Endothelial cell of umbilical vein (primary cell): ENCODE measurements around the gene SUPT3H. TPM values are rescaled to one million over a fixed set of nuclear protein-coding genes. Genes with fewer than 3 reads are reported as not detected.

ENCODE experiments used
- BruUV-seq: library from RNA; stranded (reverse); fragments of 400-500 nt; replicated peaks from 2 replicates; lab custom pipeline; 2021; lab: Mats Ljungman, UMichigan
- CTCF ChIA-PET: fragments of 300-600, 350-600 bp; sonication (Branson Sonifier 250); formaldehyde crosslinking; loops from one replicate; lab custom pipeline; 2021; ENCODE audit warnings: antibody characterized with exemption, inconsistent platforms; lab: Charles Lee
- POLR2A ChIA-PET: fragments of 300-600, 350-600 bp; sonication (Branson Sonifier 250); formaldehyde crosslinking; loops from one replicate; lab custom pipeline; 2021; ENCODE audit warnings: antibody characterized with exemption, inconsistent platforms; lab: Charles Lee
- DNase-seq: peaks from one replicate; pipeline ENCODE4 v3.0.0-alpha.2; 2011; ENCODE audit warnings: low read depth, low spot score
- FAIRE-seq: peaks from 2 replicates; lab custom pipeline; 2011; peaks lifted over from hg19 to GRCh38; lab: Jason Lieb, UNC
- H2AFZ ChIP-seq: 2 replicates; pipeline ENCODE4 v1.6.0; 2012; ENCODE audit warnings: low read depth, low read length, control low read depth, inconsistent platforms
- H3K27ac ChIP-seq: 2 replicates; pipeline ENCODE4 v1.5.1; 2011; ENCODE audit warnings: low read depth, mild to moderate bottlenecking, control low read depth, low read length, moderate library complexity; ENCODE audit not compliant: insufficient read depth
- H3K27me3 ChIP-seq, 2 experiments: 2 replicates each; pipeline versions ENCODE4 v1.6.0 to v1.6.1; 2011; ENCODE audit warnings: low read length in 2 of 2, mixed read lengths in 1 of 2; ENCODE audit not compliant: control insufficient read depth in 2 of 2, insufficient read depth in 2 of 2
- H3K36me3 ChIP-seq, 2 experiments: 2 replicates in 1 of 2; 3 replicates in 1 of 2; pipeline ENCODE4 v1.5.1; 2011; ENCODE audit warnings: low read length in 2 of 2, mild to moderate bottlenecking in 1 of 2, moderate library complexity in 1 of 2; ENCODE audit not compliant: control insufficient read depth in 2 of 2, insufficient read depth in 2 of 2; ENCODE audit errors: extremely low read depth in 1 of 2
- H3K4me1 ChIP-seq: 3 replicates; pipeline ENCODE4 v1.5.1; 2011; ENCODE audit warnings: mild to moderate bottlenecking, low read length; ENCODE audit not compliant: control insufficient read depth, insufficient read depth; ENCODE audit errors: extremely low read depth
- H3K4me2 ChIP-seq: 2 replicates; pipeline ENCODE4 v1.6.1; 2011; ENCODE audit warnings: low read length, control low read depth, mixed read lengths; ENCODE audit not compliant: insufficient read depth
- H3K4me3 ChIP-seq, 3 experiments: fragments of 200-600 bp in 1 of 3; sonication (generic), shearing (Covaris generic) in 1 of 3; replicated peaks in 1 of 3; 2 replicates each; pipeline ENCODE4 v1.5.1; 2011 to 2016; ENCODE audit warnings: control low read depth in 3 of 3, low read length in 3 of 3, mild to moderate bottlenecking in 2 of 3, inconsistent platforms in 1 of 3, low read depth in 1 of 3, moderate library complexity in 1 of 3; ENCODE audit not compliant: insufficient read depth in 1 of 3
- H3K79me2 ChIP-seq: 2 replicates; pipeline ENCODE4 v1.6.0; 2012; ENCODE audit warnings: low read length, inconsistent platforms; ENCODE audit not compliant: control insufficient read depth, insufficient read depth
- H3K9ac ChIP-seq: replicated peaks from 2 replicates; pipeline ENCODE3; 2011; ENCODE audit warnings: low read length, control low read depth; ENCODE audit not compliant: insufficient read depth; ENCODE audit errors: extremely low read depth
- H3K9me1 ChIP-seq: replicated peaks from 3 replicates; pipeline ENCODE4 v1.6.0; 2011; ENCODE audit warnings: mild to moderate bottlenecking, low read length; ENCODE audit not compliant: control insufficient read depth, insufficient read depth; ENCODE audit errors: extremely low read depth
- H3K9me3 ChIP-seq: replicated peaks from 2 replicates; pipeline ENCODE4 v1.5.1; 2012; ENCODE audit warnings: low read length, inconsistent platforms; ENCODE audit not compliant: control insufficient read depth, insufficient read depth
- H4K20me1 ChIP-seq: replicated peaks from 2 replicates; pipeline ENCODE3; 2011; ENCODE audit warnings: mild to moderate bottlenecking, low read length; ENCODE audit not compliant: control insufficient read depth, insufficient read depth; ENCODE audit errors: extremely low read depth
- EZH2 ChIP-seq: IDR thresholded peaks from 2 replicates; pipeline ENCODE4 v1.6.1; 2012; ENCODE audit warnings: borderline replicate concordance, low read depth, mild to moderate bottlenecking, moderate library complexity, low read length, inconsistent platforms; ENCODE audit not compliant: severe bottlenecking
- FOS ChIP-seq: IDR thresholded peaks from 2 replicates; pipeline ENCODE4 v1.6.1; 2011; ENCODE audit warnings: mild to moderate bottlenecking, low read length, moderate library complexity, borderline replicate concordance; ENCODE audit not compliant: insufficient read depth
- GATA2 ChIP-seq: IDR thresholded peaks from 2 replicates; pipeline ENCODE4 v1.7.0; 2011; ENCODE audit warnings: low read depth, mild to moderate bottlenecking, moderate library complexity, mixed read lengths, low read length; ENCODE audit not compliant: insufficient read length, insufficient read depth
- JUN ChIP-seq: IDR thresholded peaks from 2 replicates; pipeline ENCODE4 v1.6.1; 2011; ENCODE audit warnings: borderline replicate concordance, low read depth; ENCODE audit not compliant: insufficient read length, insufficient read depth
- MAX ChIP-seq: IDR thresholded peaks from 2 replicates; pipeline ENCODE4 v1.6.1; 2011; ENCODE audit not compliant: insufficient read depth, insufficient read length
- MYC ChIP-seq: IDR thresholded peaks from one replicate; pipeline ENCODE4 v1.6.1; 2011; ENCODE audit warnings: mild to moderate bottlenecking, low read depth, low read length
- POLR2A ChIP-seq: IDR thresholded peaks from 2 replicates; pipeline ENCODE4 v1.6.1; 2012; ENCODE audit warnings: low read depth, mild to moderate bottlenecking, control low read depth, low read length
- POLR2AphosphoS5 ChIP-seq: IDR thresholded peaks from 2 replicates; pipeline ENCODE4 v1.6.1; 2012; ENCODE audit warnings: low read depth, mild to moderate bottlenecking, control low read depth, low read length, moderate library complexity; ENCODE audit not compliant: insufficient read depth
- dilution Hi-C: fragments of 300-500 bp; cut with MboI; formaldehyde crosslinking; loops from one replicate; pipeline ENCODE4 v1.15.0; 2019; ENCODE audit warnings: low sequenced_read_pairs; ENCODE audit not compliant: extremely low pct_ligation_motif_present
- intact Hi-C: fragments of 100-400 bp; cut with micrococcal nuclease; formaldehyde crosslinking; loops from one replicate; pipeline ENCODE4 v1.10.0; 2022
- polyA plus RNA-seq, 4 experiments: library from polyadenylated mRNA; depleted of rRNA in 3 of 4; stranded (reverse) in 3 of 4; unstranded in 1 of 4; fragments of >200 nt; gene quantifications; 2 replicates each; pipeline versions ENCODE4 v1.2.1 to v1.2.3, GENCODE V29; 2011 to 2012; ENCODE audit warnings: missing spikeins in 1 of 4
- total RNA-seq: library from RNA; stranded (reverse); gene quantifications from 2 replicates; pipeline ENCODE4 v1.2.3, GENCODE V29; 2021
- TF ChIP-seq, protein P1 (sequence below), 2 donors: IDR thresholded peaks; 1 replicate in 1 of 2; 2 replicates in 1 of 2; pipeline ENCODE4 v1.5.1; 2011; ENCODE audit warnings: low read length in 2 of 2, mild to moderate bottlenecking in 2 of 2, moderate library complexity in 2 of 2, control low read depth in 1 of 2, inconsistent platforms in 1 of 2, low read depth in 1 of 2; ENCODE audit not compliant: insufficient read depth in 1 of 2; ENCODE audit errors: extremely low read depth in 1 of 2

SUPT3H gene
- total and polyA plus RNA-seq, 2 donors (not counting 3 experiments of a cell fraction or from before 2014, with no cell fraction given) = 8.3 to 9.8 TPM

DNA sequence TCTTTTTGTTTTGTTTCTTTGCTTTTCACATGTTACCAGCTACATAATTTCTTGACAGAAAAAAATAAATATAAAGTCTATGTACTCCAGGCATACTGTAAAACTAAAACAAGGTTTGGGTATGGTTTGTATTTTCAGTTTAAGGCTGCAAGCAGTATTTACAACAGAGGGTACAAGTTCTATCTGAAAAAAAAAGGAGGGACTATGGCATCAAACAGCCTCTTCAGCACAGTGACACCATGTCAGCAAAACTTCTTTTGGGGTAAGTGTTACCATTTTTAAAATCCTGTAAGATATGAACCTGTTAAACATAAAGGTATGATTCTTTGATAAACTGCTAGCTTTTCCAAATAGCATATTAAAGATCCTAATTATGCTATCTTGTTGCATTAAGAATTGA lies 49.2 kb downstream of the SUPT3H start:
- Histone ChIP-seq H3K79me2 (no peaks in the 10 kb centered on the region), H3K4me3 (no peak overlapping the region), H3K27ac (no peak overlapping the region), H3K4me1 (no peaks in the 10 kb centered on the region), H2AFZ (no peak overlapping the region), H3K9me1 (no peaks in the 10 kb centered on the region), H3K9ac (no peak overlapping the region), H3K9me3 (no peaks in the 10 kb centered on the region), H3K27me3 (no peaks in the 10 kb centered on the region), H3K4me2 (no peak overlapping the region), H3K36me3 (no peaks in the 10 kb centered on the region), H4K20me1 (no peaks in the 10 kb centered on the region)
- CTCF ChIA-PET = interaction anchor here (0.7 kb wide), 1 partner anchor 10 kb away, joined by 4 read pairs; no protein-coding TSS in a partner anchor
- BruUV-seq = no TSS peak
- TF ChIP-seq POLR2AphosphoS5 (no peak), FOS (no peak), POLR2A (no peak), MYC (no peak), MAX (no peak), JUN (no peak), GATA2 (no peak), EZH2 (no peak)
- TF ChIP-seq, protein P1, sequence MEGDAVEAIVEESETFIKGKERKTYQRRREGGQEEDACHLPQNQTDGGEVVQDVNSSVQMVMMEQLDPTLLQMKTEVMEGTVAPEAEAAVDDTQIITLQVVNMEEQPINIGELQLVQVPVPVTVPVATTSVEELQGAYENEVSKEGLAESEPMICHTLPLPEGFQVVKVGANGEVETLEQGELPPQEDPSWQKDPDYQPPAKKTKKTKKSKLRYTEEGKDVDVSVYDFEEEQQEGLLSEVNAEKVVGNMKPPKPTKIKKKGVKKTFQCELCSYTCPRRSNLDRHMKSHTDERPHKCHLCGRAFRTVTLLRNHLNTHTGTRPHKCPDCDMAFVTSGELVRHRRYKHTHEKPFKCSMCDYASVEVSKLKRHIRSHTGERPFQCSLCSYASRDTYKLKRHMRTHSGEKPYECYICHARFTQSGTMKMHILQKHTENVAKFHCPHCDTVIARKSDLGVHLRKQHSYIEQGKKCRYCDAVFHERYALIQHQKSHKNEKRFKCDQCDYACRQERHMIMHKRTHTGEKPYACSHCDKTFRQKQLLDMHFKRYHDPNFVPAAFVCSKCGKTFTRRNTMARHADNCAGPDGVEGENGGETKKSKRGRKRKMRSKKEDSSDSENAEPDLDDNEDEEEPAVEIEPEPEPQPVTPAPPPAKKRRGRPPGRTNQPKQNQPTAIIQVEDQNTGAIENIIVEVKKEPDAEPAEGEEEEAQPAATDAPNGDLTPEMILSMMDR (IDR thresholded peaks at IDR 0.05; ENCODE audit: extremely low read depth in 1 of 2, insufficient read depth in 1 of 2, low read depth in 1 of 2, low read length in 2 of 2) = no peak
- intact Hi-C loops = no loop called here
- POLR2A ChIA-PET = no interaction called here
- DNase-seq = no peak
- dilution Hi-C loops = no loop called here
- FAIRE-seq = no peak
